ENCODE measurements around the gene OXA1L.

The OXA1L gene

GRCh38 chr14:22819151-22819988 lies 52.9 kb downstream of the OXA1L start:
- no peak for TF ChIP-seq CTCF (IDR thresholded peaks at IDR 0.05; ENCODE audit: low read depth, low read length, missing control alignments)
- no peak for DNase-seq (ENCODE audit: low read depth)
- peak overlapping the region; percentile 44 for H3K4me3 ChIP-seq (ENCODE audit: low read depth, low read length)

GRCh38 chr14:22820731-22821130 lies 54.2 kb downstream of the OXA1L start:
- TF ChIP-seq CTCF (IDR thresholded peaks at IDR 0.05; ENCODE audit: low read depth, low read length, missing control alignments), result no peak
- DNase-seq (ENCODE audit: low read depth), result no peak
- no peak overlapping the region for H3K4me3 ChIP-seq (ENCODE audit: low read depth, low read length)

- DNase-seq (ENCODE audit: low read depth), result no peak
- no peak for TF ChIP-seq CTCF (IDR thresholded peaks at IDR 0.05; ENCODE audit: low read depth, low read length, missing control alignments)
- no peak overlapping the region for H3K4me3 ChIP-seq (ENCODE audit: low read depth, low read length)
These were observed 54.9 kb downstream of the OXA1L start for GRCh38 chr14:22821193-22822015.

- peak overlapping the region; percentile 52 for H3K4me3 ChIP-seq (ENCODE audit: low read depth, low read length)
- no peak for TF ChIP-seq CTCF (IDR thresholded peaks at IDR 0.05; ENCODE audit: low read depth, low read length, missing control alignments)
- DNase-seq (ENCODE audit: low read depth), result no peak
These were observed 55.6 kb downstream of the OXA1L start for GRCh38 chr14:22822016-22822570.

Measured in GM12864 (cell line).